Dedifferentiated amniotic fluid mesenchymal stem cell (primary cell): ENCODE measurements around the gene KLHL26.
"Not testable (repeated sequence)": the region's sequence is repeated elsewhere in the genome, so short reads cannot be mapped to it uniquely, and the experiment has no call there.

Experiments
- DNase-seq: peaks from one replicate; pipeline ENCODE4 v3.0.0-alpha.2; 2016; ENCODE audit errors: extremely low spot score

The KLHL26 gene, protein sequence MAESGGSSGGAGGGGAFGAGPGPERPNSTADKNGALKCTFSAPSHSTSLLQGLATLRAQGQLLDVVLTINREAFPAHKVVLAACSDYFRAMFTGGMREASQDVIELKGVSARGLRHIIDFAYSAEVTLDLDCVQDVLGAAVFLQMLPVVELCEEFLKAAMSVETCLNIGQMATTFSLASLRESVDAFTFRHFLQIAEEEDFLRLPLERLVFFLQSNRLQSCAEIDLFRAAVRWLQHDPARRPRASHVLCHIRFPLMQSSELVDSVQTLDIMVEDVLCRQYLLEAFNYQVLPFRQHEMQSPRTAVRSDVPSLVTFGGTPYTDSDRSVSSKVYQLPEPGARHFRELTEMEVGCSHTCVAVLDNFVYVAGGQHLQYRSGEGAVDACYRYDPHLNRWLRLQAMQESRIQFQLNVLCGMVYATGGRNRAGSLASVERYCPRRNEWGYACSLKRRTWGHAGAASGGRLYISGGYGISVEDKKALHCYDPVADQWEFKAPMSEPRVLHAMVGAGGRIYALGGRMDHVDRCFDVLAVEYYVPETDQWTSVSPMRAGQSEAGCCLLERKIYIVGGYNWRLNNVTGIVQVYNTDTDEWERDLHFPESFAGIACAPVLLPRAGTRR

DNA sequence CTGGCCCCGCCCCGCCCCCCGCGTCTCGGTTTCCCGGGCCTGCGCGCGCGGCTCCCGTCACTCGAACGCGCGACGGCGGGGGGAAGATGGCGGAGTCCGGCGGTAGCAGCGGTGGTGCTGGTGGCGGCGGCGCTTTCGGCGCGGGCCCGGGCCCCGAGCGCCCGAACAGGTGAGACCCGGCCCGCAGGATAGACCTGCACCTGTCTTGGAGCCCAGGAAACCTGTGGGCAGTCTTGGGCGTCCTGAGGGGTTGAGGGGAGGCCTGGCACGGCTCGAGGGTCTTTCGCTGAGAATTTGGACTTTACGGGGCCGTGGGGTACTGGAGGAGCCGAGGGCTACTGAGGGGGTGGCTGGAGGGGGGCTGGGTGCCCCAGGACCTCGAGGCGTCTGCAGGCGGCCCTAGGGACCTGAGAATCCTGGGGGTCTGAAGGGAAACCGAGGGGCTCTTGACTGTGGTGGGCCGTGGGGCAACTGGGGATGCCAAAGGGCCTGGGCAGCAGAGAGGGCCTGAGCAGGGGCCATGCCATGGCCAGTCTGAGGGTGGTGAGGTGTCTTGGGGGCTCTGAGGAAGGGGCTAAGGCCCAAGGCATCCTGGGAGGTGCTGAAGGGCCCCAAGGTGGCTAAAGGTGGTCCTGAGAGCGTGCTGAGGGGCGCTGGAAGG lies at the start of gene KLHL26:
Gene KLHL26, plus strand, starts transcription at position 60 of the 661 bp plus-strand sequence. Its CDS starts 27 bp downstream, at position 87.
- DNase-seq: no peak

- no peak for DNase-seq
Observed at GRCh38 chr19:18587561-18587960, 49.3 kb upstream of the KLHL26 start.

DNA sequence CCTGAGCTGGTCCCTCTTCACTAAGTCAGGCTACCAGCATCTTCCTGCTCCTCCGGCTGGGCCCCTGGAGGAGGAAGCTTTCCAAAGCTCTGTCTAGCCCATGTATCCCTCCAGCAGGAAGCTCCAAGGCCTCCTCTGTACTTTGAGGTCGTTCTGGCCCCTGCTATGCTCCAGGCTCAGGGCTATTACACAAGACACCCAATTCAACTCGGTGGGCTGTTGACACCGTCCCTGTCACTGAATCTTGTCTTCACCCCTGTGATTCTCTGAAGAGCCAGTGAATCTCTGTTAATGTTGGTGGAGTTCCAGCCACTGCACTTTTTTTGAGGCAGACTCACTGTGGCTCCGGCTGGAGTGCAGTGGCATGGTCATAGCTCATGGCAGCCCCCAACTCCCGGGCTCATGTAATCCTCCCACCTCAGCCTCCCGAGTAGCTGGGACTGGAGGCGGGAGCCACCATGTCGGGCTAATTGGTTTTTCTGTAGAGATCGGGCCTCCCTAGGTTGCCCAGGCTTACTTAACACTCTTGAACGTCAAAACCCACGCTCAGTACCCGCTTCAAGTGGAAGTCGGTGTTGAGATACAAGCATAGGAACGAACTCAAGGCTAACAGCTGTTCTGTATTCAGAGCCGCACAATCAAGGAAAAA lies 48.7 kb upstream of the KLHL26 start:
- DNase-seq: no peak

- peak; percentile 49 for DNase-seq
Observed at GRCh38 chr19:18588611-18589379, 48.0 kb upstream of the KLHL26 start, which contains the start of gene REX1BD. Gene REX1BD, plus strand, starts transcription at chr19:18588798. Its CDS starts 4 bp downstream, at chr19:18588802.

DNA sequence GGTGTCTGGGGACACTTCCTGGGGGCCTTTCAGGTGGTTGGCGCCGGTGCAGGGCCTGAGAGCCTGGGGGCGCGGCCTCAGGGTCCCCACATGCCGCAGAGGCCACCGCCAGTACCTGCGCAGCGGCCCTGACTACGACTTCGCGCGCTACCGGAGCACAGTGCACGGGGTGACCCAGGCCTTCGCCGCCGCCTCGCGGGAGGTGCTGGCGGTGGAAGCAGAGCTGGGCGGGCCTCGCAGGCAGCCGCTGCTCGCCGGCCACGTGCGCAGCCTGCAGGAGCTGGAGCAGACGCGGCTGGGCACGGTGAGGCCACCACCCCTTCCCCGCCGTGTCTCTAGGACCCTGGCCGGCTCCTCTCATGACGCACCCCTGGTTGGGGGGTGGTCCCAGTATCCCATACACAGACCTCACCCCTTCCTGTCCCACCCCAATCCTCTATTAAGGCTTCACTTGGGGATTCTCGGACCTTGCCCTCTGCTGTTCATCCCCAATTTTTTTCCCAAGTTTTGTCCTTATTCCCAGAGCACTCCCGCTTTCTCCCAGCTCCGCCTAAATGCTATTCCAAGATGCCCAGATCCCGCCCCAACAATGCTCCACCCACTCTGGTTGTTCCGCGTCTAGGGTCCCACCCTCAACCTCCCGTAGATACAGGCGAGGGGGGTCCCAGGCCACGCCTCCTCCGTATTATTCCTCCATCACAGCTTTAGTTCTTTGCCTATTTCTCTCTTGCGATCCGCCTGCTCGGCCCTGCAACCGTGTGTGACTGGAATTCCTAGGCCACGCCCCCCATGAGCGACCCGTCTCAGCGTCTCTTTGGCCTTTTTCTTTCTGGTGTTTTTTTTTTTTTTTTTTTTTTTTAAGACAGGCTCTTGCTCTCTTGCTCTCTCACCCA lies 47.2 kb upstream of the KLHL26 start:
- no peak for DNase-seq

DNA sequence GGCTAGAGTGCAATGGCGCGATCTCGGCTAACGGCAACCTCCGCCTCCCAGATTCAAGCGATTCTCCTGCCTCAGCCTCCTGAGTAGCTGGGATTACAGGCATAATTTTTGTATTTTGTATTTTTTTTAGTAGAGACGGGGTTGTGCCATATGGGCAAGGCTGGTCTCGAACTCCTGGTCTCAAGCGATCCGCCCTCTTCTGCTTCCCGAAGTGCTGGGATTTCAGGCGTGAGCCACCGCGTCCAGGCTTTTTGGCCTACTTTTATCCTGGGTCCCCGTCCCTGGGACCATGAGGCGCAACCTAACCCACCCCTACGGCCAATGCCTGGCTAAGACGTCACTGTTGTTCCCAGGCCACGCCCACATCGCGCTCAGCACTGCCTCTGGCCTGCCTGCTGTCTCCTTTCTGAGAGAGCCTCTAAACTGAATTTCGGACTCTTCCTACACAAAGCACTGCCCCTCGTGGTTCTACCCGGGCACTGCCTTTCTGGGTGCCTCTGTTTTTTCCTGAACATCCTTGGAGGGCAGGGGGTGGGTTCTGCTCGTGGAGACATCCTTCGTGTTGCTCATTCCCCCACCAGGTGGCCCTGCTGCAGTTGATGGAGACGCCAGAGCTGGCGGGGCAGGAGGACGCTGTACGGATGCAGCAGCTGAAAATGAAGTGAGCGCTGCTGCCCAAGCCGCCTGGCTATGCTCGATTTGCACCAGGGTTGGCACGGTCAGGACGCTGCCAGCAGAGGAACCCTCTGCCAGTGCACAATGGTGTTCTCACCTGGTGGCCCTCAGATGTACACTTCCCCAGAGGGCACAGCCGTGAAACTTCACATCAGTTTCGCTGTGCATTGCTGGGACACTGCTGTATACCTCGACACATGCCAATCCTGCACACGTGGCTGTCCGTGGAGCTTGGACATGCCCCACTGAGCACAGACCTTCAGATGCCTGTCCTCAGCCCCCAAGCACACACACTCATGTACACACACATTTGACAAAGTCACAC lies 46.3 kb upstream of the KLHL26 start:
- DNase-seq: peak; percentile 27

- DNase-seq: no peak
Observed at GRCh38 chr19:18591735-18592385, 45.0 kb upstream of the KLHL26 start.

GRCh38 chr19:18592732-18593131 lies 44.1 kb upstream of the KLHL26 start:
- DNase-seq: not testable (repeated sequence)

GRCh38 chr19:18593367-18594095 lies 43.3 kb upstream of the KLHL26 start:
- no peak for DNase-seq

DNA sequence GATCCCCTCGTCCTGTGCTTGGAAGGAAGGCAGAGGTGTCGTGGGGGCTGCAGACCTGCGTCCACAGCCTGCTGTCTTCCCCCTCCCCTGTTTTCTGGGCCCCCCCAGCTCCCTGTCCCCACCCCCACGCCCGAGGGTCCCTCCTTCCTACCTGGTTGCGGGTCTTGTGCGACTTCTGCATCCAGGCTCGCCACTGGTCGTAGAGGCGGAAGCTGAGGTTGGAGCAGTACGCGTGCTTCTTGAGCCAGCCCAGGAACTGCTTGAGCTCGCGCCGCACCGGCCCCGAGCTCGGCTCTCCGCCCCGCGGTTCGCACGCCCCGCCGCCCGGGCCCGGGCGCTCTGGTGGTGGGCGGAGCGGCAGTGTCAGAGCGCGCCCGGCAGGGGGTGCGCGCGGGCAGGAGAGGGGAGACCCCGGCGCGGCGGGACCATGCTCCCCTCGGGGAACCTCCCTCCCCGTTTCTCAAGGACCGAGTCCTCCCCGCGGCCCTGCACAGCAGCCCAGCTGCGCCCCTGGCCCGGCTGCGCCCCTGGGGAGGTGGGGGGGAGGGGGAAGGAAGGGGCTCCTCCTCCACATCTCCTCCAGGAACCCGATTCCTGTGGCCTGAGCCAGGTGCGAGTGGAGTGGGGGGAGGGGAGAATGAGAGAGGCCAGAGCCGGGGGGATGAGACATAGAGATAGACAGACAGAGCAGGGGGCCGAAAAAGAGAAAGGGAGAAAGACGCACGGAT lies 42.6 kb upstream of the KLHL26 start:
- peak; percentile 47 for DNase-seq

DNA sequence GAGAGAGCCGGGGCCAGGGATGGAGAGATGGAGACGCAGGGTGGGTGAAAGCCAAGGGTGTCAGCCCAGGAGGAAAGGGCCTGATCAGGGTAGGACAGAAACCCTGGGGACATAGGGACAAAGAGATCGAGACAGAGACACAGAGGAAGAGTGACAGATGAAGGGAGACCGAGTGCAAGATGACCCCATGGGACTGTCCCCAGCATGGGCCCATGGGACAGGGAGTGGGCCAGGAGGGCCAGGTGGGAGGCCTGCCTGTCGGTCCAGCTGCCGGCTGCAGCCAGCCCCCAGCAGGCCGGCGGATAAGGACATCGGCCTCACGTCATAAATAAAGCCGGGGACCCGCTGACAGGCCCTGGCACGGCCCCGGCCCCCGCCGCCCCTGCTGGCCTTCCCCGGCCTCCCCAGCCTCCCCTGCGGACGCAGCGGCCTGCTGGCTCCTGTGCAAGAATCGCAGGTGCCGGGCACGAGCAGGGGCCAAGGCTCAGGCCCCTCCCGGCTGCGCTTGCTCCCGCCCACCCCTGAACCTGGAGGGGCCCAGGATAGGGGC lies 41.9 kb upstream of the KLHL26 start:
- DNase-seq: no peak

DNA sequence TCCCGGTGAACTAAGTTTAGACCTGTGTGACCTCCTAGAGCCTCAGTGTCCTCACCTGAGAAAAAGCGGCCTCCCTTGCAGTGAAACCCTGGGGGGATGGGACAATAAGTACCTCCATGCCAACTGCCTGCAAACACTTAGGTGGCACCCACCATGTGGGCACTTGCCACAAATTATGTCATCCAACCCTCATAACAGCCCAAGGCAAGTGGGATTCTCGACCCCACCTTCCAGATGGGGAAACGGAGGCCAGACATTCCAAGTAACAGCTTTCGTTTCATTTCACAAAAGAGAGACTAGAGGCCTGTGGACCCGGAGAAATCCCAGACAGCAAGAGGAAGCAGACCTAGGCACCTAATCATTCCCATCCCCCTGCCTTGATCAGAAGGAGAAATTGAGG lies 41.4 kb upstream of the KLHL26 start:
- no peak for DNase-seq

DNA sequence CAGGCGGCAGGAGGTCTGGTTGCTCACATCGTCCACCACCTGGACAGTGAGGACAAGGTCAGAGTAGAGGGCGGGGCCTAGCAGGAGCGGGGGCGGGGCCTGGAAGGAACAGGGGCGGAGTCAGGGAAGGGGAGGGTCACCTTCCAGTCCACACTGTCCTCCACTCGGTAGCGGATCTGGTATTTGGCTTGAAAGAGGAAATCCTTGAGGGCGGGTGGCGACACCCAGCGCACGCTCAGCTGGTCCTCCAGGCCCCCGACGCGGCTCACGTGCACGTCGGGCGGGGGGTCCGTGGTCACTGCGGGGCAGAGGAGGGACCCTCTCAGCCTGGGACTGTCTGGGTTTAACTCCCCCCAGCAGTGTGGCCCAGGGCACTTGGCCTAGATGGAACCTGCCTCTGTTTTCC lies 40.1 kb upstream of the KLHL26 start:
- DNase-seq: no peak

GRCh38 chr19:18597809-18598660 lies 38.8 kb upstream of the KLHL26 start:
- DNase-seq: no peak

DNA sequence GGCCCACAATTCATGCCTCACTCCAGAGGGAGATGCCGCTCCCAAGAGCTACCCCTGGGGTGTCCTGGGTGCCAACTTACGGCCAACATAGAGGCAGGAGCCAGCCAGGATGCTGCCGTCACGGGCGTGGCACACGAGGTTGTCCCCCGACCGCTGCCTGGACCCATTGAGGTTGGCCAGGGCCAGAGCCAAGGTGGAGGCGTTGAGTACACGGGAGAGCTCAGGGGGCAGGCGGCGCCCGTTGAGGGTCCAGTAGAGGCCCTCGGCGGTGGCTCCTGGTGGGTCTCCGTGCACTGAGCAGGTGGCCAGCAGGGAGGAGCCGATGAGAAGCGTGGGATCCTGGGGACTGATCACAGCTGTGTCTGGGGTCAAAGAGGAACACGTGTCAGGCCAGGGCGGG lies 37.3 kb upstream of the KLHL26 start:
- DNase-seq: no peak
